A673 (cell line): ENCODE measurements around the gene CFAP161. TPM values are rescaled to one million over a fixed set of nuclear protein-coding genes. Genes with fewer than 3 reads are reported as not detected.

Source experiments
- BruUV-seq: library from RNA; stranded (reverse); fragments of 400-500 nt; replicated peaks from 2 replicates; lab custom pipeline; 2021; lab: Mats Ljungman, UMichigan
- CTCF ChIA-PET: fragments of 300-600 bp; sonication (Branson Sonifier 250); formaldehyde crosslinking; loops from one replicate; lab custom pipeline; 2022; ENCODE audit warnings: antibody characterized with exemption; lab: Charles Lee
- POLR2A ChIA-PET: fragments of 300-600 bp; sonication (Branson Sonifier 250); formaldehyde crosslinking; loops from one replicate; lab custom pipeline; 2022; ENCODE audit warnings: antibody characterized with exemption; ENCODE audit not compliant: low non-redundant PET; lab: Charles Lee
- DNase-seq: peaks from one replicate; pipeline ENCODE4 v3.0.0-alpha.2; 2015; ENCODE audit warnings: low spot score
- H3K27ac ChIP-seq: fragments of 200-600 bp; sonication (generic); 2 replicates; pipeline ENCODE4 v1.5.1; 2016; ENCODE audit warnings: mixed run types, low read depth, mild to moderate bottlenecking, mixed read lengths, antibody characterized with exemption, low read length; ENCODE audit not compliant: poor library complexity, severe bottlenecking
- H3K27me3 ChIP-seq: fragments of 200-600 bp; sonication (generic); replicated peaks from 2 replicates; pipeline ENCODE4 v1.6.1; 2017; ENCODE audit warnings: mixed run types, low read depth, mild to moderate bottlenecking, mixed read lengths, antibody characterized with exemption, low read length; ENCODE audit not compliant: insufficient read depth, poor library complexity
- H3K36me3 ChIP-seq: fragments of 200-600 bp; sonication (generic); 2 replicates; pipeline ENCODE4 v1.6.1; 2016; ENCODE audit warnings: mixed run types, mild to moderate bottlenecking, mixed read lengths, antibody characterized with exemption, low read length; ENCODE audit not compliant: insufficient read depth, poor library complexity, severe bottlenecking
- H3K4me1 ChIP-seq: fragments of 200-600 bp; sonication (generic); 2 replicates; pipeline ENCODE4 v1.6.1; 2017; ENCODE audit warnings: mixed run types, mild to moderate bottlenecking, mixed read lengths, antibody characterized with exemption, low read length; ENCODE audit not compliant: insufficient read depth, poor library complexity, severe bottlenecking
- H3K4me3 ChIP-seq: fragments of 200-600 bp; sonication (generic); 2 replicates; pipeline ENCODE4 v1.5.1; 2016; ENCODE audit warnings: low read depth, mixed run types, mild to moderate bottlenecking, mixed read lengths, low read length; ENCODE audit not compliant: poor library complexity, severe bottlenecking
- H3K9me3 ChIP-seq: fragments of 200-600 bp; sonication (generic); 2 replicates; pipeline ENCODE4 v1.6.1; 2016; ENCODE audit warnings: mixed run types, low read depth, mild to moderate bottlenecking, mixed read lengths, antibody characterized with exemption, low read length; ENCODE audit not compliant: poor library complexity, severe bottlenecking
- CTCF ChIP-seq: fragments of 300-800, 200-600 bp; sonication (generic); conservative IDR thresholded peaks from 2 replicates; pipeline ENCODE4 v1.5.1; 2017; ENCODE audit warnings: low read depth, mild to moderate bottlenecking, antibody characterized with exemption, low read length, moderate library complexity, mixed read lengths
- EZH2 ChIP-seq: fragments of 200-600 bp; sonication (generic); IDR thresholded peaks from 2 replicates; pipeline ENCODE4 v1.6.1; 2017; ENCODE audit warnings: borderline replicate concordance, low read depth, mild to moderate bottlenecking, mixed read lengths, antibody characterized with exemption, low read length; ENCODE audit not compliant: poor library complexity, severe bottlenecking
- intact Hi-C: fragments of 100-400 bp; cut with micrococcal nuclease; formaldehyde crosslinking; loops from one replicate; pipeline ENCODE4 v1.10.0; 2022; ENCODE audit not compliant: unreplicated experiment
- total RNA-seq: library from RNA; stranded (reverse); gene quantifications from 2 replicates; pipeline ENCODE4 v1.2.3, GENCODE V29; 2021

CFAP161 gene
- total RNA-seq, 1 experiment from 2014 or later, result 2.8 TPM

DNA sequence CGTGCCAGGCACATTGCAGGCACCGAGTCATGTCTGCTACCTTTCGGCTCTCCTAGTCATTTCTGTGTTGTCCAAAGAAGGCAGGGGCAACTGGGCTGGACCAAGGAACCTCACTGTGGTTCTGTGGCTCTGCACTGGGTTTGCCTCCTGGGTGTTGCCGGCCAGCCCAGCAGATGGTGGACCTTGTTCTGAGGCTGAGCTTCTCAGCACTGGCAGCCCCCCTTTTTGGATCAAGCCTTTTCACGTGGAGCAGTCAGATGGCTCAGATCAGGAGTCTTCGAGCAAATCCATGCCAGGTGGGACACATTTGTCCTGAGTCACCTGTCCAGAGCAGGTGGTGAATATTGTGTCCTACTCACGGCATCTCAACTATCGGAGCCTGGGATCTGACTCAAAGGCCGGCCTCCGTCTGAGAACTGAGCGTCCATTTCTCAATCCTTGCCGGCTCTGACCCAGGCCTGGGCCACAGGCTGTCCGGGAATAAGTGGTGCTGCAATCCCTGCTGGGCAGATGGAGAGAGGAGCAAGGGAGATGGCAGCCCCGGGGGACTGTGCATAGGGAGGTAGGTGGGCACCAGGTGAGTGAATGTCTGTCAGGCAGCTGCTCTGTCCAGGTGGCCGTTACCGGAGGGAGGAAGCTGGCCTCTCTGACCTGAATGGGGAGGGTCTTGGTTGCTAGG, 62.6 kb downstream of the CFAP161 start, which contains the start of gene IL16:
TSS of gene IL16 (plus strand) at position 304 of the 679 bp plus-strand sequence. CDS start 28,521 bp downstream, outside the sequence.
- ChIA-PET POLR2A (no interaction called here), CTCF (no interaction called here)
- H3K27ac ChIP-seq, result no peak within 1 kb of the TSS
- no peak for DNase-seq
- no TSS peak for BruUV-seq
- intact Hi-C loops, result no loop called here
- TF ChIP-seq EZH2, result no peak
- TF ChIP-seq CTCF, result no peak
- no peaks in the 10 kb centered on the region for H3K36me3 ChIP-seq
- H3K4me3 ChIP-seq, result no peak within 1 kb of the TSS
- H3K9me3 ChIP-seq, result no peaks in the 10 kb centered on the region
- no peaks in the 10 kb centered on the region for H3K4me1 ChIP-seq
- H3K27me3 ChIP-seq, result no peaks in the 10 kb centered on the region

DNA sequence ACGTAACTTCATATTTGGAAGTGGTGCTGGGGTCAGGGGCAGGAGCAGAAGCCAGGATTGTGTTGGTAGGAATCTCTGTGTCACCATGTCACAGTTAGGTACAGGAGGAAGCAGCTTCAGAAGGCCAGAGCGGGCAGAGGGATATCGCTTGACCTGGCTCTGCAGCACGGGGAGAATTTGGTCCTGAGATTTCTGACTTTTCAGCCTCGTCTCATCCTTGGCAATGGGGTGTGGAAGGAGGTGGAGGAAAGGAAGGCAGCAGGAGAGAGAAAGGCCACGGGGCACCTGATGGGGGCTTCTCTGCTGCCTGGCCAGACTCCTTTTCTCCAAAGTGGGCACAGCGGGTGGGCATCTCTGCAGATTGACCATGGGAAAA, 63.2 kb downstream of the CFAP161 start:
- TF ChIP-seq EZH2 (no peak), CTCF (no peak)
- H3K27ac ChIP-seq, result no peak overlapping the region
- H3K9me3 ChIP-seq, result no peaks in the 10 kb centered on the region
- no peaks in the 10 kb centered on the region for H3K4me1 ChIP-seq
- ChIA-PET POLR2A (no interaction called here), CTCF (no interaction called here)
- no peaks in the 10 kb centered on the region for H3K36me3 ChIP-seq
- H3K4me3 ChIP-seq, result no peak overlapping the region
- no TSS peak for BruUV-seq
- DNase-seq, result no peak
- no peaks in the 10 kb centered on the region for H3K27me3 ChIP-seq
- intact Hi-C loops, result no loop called here

GRCh38 chr15:81197688-81198281, 63.7 kb downstream of the CFAP161 start:
- Histone ChIP-seq H3K36me3 (no peaks in the 10 kb centered on the region), H3K27ac (no peak overlapping the region), H3K27me3 (no peaks in the 10 kb centered on the region), H3K4me3 (no peak overlapping the region), H3K4me1 (no peaks in the 10 kb centered on the region), H3K9me3 (no peaks in the 10 kb centered on the region)
- DNase-seq, result no peak
- no TSS peak for BruUV-seq
- intact Hi-C loops, result no loop called here
- ChIA-PET POLR2A (no interaction called here), CTCF (no interaction called here)
- TF ChIP-seq CTCF, result no peak

Other genes with a start within 250 kb of the CFAP161 start
- gene MESD, start 144.5 kb upstream of the CFAP161 start, total RNA-seq, result 25.7 and 28.1 TPM in 2 replicates
- gene TLNRD1, start 133.3 kb upstream of the CFAP161 start, total RNA-seq, result 21.0 and 21.8 TPM in 2 replicates
- 1.4 and 1.8 TPM in 2 replicates for gene IL16, start 62.6 kb downstream of the CFAP161 start, total RNA-seq
- gene STARD5, start 189.9 kb downstream of the CFAP161 start, total RNA-seq, result 0.54 and 2.1 TPM in 2 replicates
- gene TMC3, start 239.9 kb downstream of the CFAP161 start, total RNA-seq, result not detected in 2 replicates